Raji (cell line): Measurements from ENCODE around the gene LRIT1.

ENCODE experiments used
- POLR2A ChIP-seq: IDR thresholded peaks from 2 replicates; pipeline ENCODE4 v1.6.1; 2011; ENCODE audit warnings: low read depth, low read length, control low read depth; ENCODE audit not compliant: insufficient read depth

The LRIT1 gene

DNA sequence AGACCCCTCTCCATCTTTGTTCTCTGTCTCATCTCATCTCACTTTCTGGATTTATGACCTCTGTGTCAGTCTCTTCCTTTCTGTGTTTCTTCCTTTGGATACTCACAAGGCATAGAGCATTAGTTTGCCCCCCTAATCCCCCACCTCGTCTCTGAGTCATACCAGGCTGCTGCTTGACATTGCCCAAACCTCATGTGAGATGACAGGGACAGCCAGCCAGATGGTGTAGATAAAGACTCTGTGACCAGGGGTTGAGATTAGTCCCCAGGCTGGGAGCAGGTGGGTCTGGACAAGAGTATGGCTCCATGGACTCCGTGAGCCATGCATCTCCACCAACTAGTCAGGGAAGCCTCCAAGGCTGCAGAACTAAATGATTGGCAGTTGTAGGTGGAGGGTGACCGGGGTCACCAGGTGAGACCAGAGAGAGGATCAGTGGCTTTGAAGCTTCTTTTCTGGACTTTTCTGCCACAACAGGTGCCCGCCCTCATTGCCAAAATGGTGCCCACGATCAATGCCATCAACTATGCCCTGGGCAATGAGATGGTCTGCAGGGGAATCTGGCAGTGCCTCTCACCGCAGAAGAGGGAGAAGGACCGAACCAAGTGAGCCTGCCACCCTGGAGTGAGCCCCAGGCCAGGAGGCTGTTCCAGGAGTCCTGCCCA, 16.8 kb upstream of the LRIT1 start:
- TF ChIP-seq POLR2A = no peak

DNA sequence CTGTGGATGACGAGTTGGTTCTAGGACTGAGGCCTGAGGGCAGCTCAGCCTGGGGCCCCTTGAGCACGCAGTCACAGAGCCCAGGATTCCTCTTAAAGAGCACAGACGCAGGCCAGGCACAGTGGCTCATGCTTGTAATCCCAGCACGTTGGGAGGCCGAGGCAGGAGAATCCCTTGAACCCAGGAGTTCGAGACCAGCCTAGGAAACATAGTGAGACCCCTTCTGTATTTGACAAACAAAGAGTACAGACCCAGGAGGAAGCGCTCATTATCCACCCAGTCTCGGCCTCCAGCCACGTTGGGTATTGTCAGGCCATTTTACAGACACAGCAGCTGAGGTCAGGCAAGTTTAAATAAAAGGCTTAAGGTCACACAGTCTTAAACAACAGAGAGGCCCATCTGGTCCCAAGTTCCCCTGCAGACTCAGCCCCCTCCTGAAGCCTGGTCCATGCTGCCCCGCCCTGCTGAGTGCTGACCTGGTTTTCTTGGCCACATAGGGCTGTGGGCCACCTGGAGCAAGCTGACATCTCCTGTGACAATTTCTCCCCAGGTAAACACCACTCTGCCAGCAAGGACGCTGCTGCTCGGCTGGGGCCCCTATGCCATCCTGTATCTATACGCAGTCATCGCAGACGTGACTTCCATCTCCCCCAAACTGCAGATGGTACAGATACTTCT, 16.1 kb upstream of the LRIT1 start:
- no peak for TF ChIP-seq POLR2A

DNA sequence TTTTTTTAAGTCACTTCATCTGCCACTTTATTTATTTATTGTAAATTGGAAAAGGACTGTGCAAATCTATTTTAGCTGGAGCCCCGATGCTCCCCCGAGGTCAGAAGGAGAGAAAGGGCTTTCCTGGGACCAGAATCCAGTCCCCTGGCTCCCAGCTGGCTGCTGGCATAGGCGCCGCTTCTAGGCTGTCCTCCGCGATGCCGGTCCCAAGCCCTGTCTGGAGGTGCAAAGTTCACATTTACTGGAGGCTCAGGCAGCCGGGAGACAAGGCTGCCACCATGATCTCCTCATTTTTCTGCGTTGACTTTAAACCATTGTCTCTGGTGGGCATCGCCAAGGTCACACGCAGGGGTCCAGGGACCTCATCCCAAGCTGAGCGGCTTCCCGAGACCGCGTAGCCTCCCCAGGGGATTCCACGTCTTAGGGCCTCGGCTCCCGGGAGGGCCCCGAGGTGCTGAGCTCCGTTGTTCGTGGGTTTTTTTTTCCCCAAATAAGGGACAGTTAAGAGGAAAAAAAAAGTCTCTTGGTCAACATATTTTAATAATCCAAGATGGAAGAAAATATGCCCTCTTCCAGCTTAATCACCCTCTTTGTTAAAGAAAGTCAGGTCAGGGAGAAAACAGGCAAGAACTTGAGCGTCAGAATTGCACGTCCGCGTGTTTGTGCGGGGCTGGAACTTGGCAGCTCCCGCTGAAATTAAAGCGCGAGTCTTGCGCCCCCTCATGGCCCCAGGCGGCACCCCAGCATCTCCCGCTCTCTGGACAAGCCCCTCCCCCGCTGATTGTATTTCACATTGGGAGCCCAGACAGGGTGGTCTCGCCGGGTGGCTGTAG, 15.4 kb upstream of the LRIT1 start:
- TF ChIP-seq POLR2A = no peak

DNA sequence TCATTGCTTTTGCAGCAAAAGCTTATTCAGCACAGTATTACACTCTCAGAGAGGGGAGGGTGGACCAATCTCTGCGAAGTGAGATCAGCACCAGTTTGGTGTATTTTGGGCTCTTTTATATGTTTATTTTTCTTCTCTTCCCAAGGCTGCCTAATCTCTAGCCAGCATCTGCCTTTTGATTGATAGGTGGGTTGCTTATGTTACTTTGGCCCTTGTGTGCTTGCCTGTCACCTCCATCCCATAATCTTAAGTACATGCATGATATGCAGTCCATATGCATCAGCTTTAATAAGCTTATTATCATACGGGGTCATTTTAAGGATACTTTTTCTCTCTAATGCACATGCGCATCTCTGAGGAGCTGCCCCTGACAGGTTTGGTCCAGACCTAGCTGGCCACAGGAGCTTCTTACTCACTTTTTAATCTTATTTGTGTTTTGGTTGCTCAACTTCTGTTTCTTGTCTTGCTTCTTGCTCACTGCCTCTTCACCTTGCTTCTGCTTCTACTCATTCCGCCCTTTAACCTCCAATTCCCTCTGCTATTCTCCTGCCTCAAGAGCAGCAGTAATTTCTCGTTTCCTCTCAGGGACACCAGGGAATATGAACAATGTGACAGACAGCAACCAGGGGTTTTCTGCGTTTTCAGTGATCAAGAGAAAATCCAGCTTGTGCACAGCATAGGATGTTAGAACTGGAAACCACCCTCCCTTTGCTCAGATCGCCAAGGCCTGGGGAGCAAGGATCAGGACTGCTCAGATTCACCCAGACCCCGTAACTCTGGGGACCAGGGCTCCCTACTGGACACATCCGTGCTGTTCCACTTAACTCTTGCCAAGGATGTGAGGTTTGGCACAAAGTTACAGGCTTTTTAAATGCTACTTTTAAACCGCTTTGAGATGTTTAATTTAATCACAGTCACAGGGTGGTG, 13.5 kb upstream of the LRIT1 start:
- TF ChIP-seq POLR2A = no peak

DNA sequence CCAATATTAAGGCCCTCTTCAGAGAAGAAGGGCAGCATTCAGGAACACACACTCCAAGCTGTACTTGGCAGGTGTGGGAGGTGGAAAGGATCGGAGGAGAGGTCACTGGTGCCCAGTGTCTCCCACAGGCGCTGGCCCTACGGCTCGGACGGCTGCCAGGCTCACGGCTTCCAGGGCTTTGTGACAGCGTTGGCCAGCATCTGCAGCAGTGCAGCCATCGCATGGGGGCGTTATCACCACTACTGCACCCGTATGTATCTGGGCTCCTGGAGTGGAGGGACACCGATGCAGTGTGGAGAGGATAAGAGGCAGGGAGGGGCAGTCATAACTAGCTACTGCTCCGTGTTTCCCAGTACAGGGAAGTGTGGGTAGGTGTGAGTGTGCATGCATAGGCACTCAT, 7.4 kb upstream of the LRIT1 start:
- TF ChIP-seq POLR2A = no peak

DNA sequence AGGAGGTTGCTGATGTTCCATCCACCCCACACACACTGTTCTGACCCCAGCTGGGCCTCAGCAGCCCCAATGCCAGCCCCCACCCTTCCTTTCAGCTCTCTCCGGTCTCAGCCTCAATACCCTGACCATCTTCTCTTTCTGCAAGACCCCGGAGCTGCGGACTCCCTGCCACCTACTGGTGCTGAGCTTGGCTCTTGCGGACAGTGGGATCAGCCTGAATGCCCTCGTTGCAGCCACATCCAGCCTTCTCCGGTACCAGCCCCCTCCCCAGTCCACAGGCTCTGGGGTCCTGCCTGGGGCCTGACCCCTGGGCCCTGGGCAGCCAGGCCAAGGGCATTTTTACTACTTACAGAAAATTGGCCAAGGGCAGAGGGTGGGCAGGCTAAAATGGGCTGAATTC, 6.2 kb upstream of the LRIT1 start:
- no peak for TF ChIP-seq POLR2A

DNA sequence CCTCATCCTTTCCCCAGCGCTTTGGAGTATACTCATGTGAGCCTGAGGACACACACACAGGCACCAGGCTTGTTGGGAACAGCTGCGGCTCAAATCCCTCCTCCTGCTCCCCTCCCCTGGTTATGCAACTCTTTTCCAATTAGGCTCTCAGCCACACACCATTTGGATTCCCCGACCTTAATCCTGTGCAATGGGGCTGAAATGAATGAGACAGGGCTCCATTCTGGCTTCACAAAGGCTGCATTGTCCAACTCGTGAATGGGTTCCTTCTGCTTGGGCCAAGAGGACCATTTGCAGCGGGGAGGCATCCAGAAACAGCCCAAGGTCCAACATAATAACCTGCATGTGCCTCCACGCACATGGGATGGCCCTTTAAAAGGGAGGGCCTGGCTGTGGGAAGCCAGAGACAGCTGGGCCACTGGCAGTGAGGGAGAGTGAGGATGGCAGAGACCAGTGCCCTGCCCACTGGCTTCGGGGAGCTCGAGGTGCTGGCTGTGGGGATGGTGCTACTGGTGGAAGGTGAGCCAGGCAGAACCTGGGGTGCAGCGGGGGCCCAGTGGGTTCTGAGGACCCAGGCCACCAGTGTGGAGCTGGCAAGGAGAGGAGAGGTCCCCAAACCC, 3.4 kb upstream of the LRIT1 start, which contains the start of gene RGR:
Gene RGR (plus strand): TSS at position 403 of the 620 bp plus-strand sequence. CDS start 38 bp downstream, at position 441.
- no peak for TF ChIP-seq POLR2A

DNA sequence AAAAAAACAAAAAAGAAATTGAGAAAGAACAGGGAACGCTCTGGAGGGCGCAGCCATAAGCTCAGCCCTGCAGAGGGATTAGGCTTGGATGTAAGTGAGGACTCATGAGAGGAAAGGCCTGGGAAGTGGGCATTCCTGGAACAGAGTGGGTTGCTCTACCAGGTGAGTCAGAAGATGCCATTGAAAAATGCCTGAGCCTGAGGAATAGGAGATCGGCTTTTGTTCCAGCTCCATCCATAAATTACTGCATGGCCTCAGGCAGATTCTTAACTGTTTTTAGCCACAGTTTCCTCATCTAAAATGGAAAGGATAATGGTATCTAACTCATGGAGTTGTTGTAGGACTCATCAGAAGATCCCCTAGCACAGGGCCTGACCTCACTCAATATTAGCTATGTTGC, 2.4 kb upstream of the LRIT1 start:
- TF ChIP-seq POLR2A = no peak

DNA sequence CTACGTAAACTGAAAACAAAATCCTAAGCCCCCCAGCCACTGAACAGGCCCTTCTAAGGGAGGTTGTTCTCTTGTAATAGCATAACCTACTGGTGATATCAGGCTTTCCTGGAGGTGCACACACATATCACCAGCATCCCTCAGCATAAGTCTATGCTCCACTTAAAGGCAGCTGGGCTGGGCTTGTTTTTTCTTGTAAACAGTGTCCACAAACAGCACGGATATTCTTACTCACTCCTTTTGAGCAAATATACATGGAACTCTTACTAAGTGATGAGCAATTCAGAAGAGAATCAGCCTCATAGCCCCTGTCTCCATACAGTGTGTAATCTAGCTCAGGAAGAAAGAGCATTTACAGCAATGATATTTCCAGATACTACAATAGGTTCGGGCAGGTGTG, 2.4 kb downstream of the LRIT1 start:
- no peak for TF ChIP-seq POLR2A

DNA sequence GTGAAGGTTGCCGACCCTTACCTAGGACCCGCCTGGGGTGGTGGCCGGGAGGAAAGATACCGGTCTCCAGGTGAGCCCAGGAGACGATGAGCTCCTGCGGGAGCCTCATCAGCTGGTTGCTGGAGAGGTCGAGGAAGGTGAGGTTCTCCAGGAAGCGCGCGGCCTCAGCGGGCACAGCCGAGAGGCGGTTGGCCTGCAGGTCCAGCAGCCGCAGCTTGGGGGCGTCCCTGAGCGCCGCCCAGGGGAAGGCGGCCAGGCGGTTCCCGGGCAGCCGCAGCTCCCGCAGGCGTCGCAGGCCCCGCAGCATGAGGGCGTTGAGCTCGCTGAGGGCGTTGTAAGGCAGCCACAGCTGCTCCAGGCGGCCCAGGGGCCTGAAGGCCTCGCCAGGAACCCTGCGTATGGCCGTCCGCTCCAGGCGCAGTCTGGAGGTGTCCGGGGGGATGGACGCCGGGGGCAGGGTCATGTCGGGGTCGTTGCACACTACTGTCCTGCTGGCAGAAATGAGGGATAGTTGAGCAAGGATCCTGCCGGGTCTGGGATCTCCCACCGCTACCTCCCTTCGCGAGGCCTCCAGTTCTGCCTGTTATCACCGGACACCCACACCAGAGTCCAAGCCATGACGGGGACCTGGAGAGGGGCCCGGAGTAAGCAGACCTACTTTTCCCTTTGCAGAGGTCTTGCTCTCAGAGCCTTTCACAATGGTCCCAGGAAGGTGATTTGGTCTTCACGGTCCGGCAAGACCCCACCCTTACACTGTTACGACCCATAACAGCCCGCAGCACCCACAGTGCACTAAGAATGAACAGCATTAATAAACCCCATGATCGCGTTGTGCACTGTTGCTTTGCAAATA, 3.9 kb downstream of the LRIT1 start:
- TF ChIP-seq POLR2A = no peak

DNA sequence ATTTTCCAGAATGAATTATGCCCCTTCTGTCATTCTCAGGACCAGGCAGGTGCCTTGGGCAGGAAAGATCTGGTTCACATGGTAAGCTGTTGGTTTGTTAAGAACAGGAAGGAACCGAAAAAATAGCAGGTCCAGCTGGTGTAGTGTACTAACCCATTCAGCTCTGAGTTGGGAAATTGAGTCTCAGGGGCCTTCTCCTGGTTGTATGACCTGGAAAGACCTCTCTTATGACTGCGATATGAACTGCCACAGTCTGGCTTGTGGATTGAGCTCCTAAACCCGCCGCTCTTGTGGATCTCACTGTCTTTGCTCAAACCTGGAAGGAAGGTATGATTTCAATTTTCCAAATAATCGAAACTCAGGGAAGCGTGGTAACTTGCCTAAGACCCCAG, 4.5 kb downstream of the LRIT1 start:
- TF ChIP-seq POLR2A = no peak

DNA sequence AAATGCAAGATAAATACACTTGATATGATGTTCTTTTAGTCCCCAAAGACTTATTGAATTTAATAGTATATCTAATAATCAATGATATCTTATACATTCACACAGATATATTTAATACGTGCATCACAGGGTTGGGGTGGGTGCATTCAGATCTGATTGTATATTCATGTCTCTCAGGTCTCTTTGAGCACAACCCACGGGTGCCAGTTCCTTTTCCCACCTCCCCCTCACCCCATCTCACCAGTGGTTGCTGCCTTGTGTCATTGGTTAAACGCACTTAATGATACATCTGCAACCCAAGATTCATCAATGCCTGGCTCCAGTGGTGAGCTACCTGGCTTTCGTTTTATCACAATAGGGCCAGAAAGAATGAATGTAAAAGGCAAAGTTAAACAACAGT, 6.2 kb downstream of the LRIT1 start:
- no peak for TF ChIP-seq POLR2A

DNA sequence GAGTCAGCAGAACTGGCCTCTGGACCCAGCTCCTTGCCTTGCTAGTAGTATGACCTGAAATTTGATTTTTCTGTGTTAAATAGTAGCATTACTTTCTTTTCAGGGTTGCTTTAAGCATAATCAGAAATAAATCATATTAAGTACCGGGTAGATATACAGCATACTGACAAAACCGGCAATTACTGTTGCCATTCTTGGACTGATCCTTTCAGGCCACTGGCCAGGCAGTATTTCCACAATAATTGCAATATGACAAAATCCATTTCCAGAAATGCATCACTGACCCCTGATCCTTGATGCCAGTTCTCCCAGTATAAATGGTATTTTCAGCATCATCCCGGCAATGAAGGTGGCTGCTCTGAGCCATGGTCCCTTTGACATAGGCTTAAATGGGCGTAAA, 6.9 kb downstream of the LRIT1 start:
- TF ChIP-seq POLR2A = no peak

DNA sequence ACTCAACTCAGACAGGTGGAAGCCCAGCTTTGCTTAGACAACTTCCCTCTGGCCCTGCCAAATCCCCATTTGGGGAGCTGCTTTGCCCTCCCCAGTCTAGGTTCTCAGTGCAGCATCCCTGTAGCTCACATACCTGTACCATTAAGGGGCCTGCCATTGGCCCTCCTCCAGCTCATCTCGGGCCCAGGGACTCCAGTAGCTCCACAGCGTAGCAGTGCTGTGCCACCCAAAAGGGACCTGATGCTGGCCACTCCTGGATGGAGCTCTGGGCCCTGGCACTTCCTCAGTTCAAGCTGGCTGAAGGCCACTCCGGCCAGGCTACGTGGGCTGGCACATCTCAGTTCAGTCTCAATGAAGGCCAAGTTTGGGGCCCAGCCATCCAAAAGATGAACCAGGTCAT, 7.4 kb downstream of the LRIT1 start:
- TF ChIP-seq POLR2A = no peak

DNA sequence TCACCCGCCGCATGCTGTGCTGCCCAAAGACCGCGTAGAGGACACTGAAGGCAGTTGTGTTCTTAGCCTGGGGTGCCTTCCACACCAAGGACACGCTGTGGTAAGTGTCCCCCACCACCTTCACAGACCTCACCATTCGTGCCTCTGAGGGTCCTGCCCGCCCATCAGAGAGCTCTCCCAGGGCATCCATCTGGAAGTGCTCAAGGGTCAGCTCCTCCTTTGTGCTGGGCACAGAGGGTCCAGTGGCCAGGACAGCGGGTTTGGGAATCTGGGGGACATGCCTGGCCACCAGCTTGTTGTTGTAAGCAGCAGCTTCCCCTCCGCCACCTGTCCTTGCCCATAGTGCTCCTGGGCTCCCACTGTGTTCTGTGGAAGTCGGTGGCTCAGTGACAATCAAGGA, 9.0 kb downstream of the LRIT1 start:
- TF ChIP-seq POLR2A = no peak
